ENCODE results near the gene TMEM14B.
A peak's percentile ranks its signal among the peaks of the same experiment; 100 is the strongest.

TMEM14B gene

GRCh38 chr6:10793695-10794094 lies 46.1 kb downstream of the TMEM14B start:
- no peak for TF ChIP-seq CTCF (IDR thresholded peaks at IDR 0.05; ENCODE audit: insufficient read depth, missing control alignments)
- no peak for FAIRE-seq
- DNase-seq (ENCODE audit: insufficient read length, low spot score) = no peak

GRCh38 chr6:10794239-10794638 lies 46.6 kb downstream of the TMEM14B start:
- DNase-seq (ENCODE audit: insufficient read length, low spot score) = no peak
- no peak for FAIRE-seq
- TF ChIP-seq CTCF (IDR thresholded peaks at IDR 0.05; ENCODE audit: insufficient read depth, missing control alignments) = no peak

- no peak for FAIRE-seq
- DNase-seq (ENCODE audit: insufficient read length, low spot score) = no peak
- no peak for TF ChIP-seq CTCF (IDR thresholded peaks at IDR 0.05; ENCODE audit: insufficient read depth, missing control alignments)
Measured at GRCh38 chr6:10800810-10801209, 53.2 kb downstream of the TMEM14B start.

- DNase-seq (ENCODE audit: insufficient read length, low spot score) = peak; percentile 56
- FAIRE-seq = peak; percentile 64
- TF ChIP-seq CTCF (IDR thresholded peaks at IDR 0.05; ENCODE audit: insufficient read depth, missing control alignments) = peak; percentile 96
Measured at GRCh38 chr6:10801224-10801848, 53.7 kb downstream of the TMEM14B start.

All from D721Med (cell line).